ENCODE data around the gene PIK3R1.

Gene PIK3R1

GRCh38 chr5:68334553-68334886, 119.0 kb downstream of the PIK3R1 start:
- no peak for DNase-seq

- no peak for DNase-seq
Measured at GRCh38 chr5:68335075-68335474, 119.5 kb downstream of the PIK3R1 start.

- DNase-seq = no peak
Measured at GRCh38 chr5:68336200-68336599, 120.6 kb downstream of the PIK3R1 start.

- no peak for DNase-seq
Measured at GRCh38 chr5:68337235-68337634, 121.7 kb downstream of the PIK3R1 start.

GRCh38 chr5:68339921-68340321, 124.4 kb downstream of the PIK3R1 start:
- DNase-seq = peak; percentile 21

DNA sequence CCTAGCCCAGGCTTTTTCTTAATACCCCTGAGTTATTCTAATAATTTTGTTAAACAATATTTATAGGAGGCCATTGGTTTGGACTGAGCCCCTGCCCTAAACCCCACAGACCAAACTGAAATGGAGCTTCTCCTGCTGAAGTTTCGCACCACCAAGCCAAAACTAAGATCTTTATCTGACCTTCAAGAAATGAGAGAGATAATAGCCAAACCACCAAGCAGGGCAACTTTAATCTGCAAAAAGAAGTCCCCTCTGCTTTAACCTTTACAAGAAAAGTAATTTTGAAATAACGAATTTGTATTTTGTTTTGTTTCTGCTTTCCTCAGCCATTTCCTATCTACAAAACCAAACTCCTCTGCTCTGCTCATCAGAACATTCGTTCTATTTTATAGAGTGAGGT, 125.5 kb downstream of the PIK3R1 start:
- DNase-seq = no peak

- DNase-seq = no peak
Measured at GRCh38 chr5:68342693-68343092, 127.1 kb downstream of the PIK3R1 start.

- DNase-seq = peak; percentile 71
Measured at GRCh38 chr5:68343421-68343826, 127.9 kb downstream of the PIK3R1 start.

DNA sequence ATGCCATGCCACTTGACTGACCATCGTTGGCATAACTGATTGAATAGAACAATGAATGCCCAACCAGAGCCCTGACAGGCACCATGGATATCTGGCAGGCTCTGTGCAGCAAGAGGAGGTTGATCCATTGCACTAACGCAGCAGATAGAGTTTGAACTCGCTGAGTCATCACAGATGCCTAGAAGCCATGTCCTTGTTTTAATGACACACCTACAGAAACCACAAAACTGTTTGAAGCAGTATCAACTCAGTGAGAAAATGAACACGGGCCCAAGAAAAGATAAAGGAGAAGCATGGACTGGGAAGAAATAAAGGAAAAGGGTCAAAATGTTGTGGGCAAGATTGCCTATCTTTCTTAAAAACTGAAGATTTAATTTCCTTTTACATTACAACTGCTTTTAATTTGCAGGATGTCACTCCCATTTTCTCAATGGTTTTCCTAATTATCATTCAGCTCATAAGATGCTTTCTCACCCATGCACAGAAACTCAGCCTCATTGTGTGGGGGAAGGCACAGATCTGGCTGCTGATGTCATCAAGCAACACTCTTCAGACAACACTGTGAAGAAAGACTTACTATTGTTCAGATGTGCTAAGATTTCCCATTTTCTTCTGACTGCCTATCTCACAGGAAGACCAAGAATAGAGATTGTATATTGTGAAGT, 129.0 kb downstream of the PIK3R1 start:
- peak; percentile 44 for DNase-seq

DNA sequence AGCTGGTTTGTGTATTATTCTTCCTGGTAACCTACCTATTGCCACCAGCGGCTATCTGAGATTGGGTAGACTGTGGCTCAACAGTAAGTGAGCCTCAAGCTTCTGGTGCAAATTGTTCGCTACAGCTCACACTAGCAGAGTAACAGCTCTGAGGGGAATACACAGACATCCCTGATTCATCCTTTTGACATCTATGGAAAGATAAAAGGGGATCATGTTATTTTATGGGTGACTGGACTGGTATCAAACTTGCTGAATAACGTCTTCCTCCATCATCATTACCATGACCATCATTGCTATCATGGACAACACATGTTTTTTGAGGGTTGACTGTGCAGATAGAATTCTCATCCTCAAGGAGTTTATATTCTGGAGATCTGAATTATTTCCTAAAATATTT, 129.6 kb downstream of the PIK3R1 start:
- DNase-seq = no peak

- DNase-seq = no peak
Measured at GRCh38 chr5:68345582-68345981, 130.0 kb downstream of the PIK3R1 start.

- DNase-seq = no peak
Measured at GRCh38 chr5:68347536-68347935, 132.0 kb downstream of the PIK3R1 start.

DNA sequence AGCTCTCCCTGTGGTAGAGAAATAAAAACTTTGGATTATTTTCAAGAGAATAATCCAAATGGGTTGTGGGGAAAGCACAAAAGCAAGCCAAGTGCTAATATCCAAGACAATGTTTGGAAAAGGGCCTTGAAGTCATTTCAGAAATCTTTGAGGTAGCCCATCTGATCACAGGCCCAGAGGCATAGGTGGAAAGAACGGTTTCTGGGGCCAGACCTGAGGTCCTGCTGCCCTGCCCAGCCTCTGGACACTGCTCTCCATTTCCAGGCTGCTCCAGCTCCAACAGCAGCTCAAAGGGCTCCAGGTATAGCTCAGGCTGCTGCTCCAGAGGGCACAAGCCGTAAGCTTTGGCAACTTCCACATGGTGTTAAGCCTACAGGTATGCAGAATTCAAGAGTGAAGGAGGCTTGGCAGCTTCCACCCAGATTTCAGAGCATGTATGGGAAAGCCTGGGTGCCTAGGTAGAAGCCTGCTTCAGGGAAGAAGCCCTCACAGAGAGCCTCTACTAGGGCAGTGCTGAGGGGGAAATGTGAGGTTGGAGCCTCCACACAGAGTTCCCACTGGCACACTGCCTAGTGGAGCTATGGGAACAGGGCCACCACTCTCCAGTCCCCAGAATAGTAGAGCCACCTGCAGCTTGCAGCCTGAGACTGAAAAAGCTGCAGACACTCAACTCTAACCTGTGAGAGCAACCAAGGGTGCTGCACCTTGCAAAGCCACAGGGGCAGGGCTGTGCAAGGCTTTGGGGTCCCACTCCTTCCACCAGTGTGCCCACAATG, 133.1 kb downstream of the PIK3R1 start:
- no peak for DNase-seq

GRCh38 chr5:68350176-68350575, 134.6 kb downstream of the PIK3R1 start:
- no peak for DNase-seq

Measured in NK-92 treated with Interleukin-12 subunit alpha and Interleukin-12 subunit beta, amount 100 ng/mL, for 24 hours (cell line).